H9 (cell line): ENCODE results near the gene MEFV. TPM values are rescaled to one million over a fixed set of nuclear protein-coding genes. Genes with fewer than 3 reads are reported as not detected.
A peak's percentile ranks its signal among the peaks of the same experiment; 100 is the strongest.

Experiments used
- DNase-seq: peaks from one replicate; pipeline ENCODE4 v3.0.0-alpha.2; 2017
- H2AFZ ChIP-seq: one replicate; pipeline ENCODE4 v1.6.1; 2013; ENCODE audit warnings: mild to moderate bottlenecking, low read length, control low read depth, moderate library complexity
- H2AK5ac ChIP-seq: 2 replicates; pipeline ENCODE4 v1.6.1; 2013; ENCODE audit warnings: low read length, control low read depth, mixed read lengths; ENCODE audit not compliant: insufficient read length
- H2BK120ac ChIP-seq: one replicate; pipeline ENCODE4 v1.6.1; 2013; ENCODE audit warnings: low read depth, mild to moderate bottlenecking, low read length, control low read depth, inconsistent platforms; ENCODE audit not compliant: poor library complexity, severe bottlenecking
- H2BK12ac ChIP-seq: 2 replicates; pipeline ENCODE4 v1.6.1; 2013; ENCODE audit warnings: low read length, control low read depth, mixed read lengths, low read depth; ENCODE audit not compliant: insufficient read length
- H2BK15ac ChIP-seq: 2 replicates; pipeline ENCODE4 v1.6.1; 2013; ENCODE audit warnings: low read depth, low read length, control low read depth
- H2BK20ac ChIP-seq: one replicate; pipeline ENCODE4 v1.6.1; 2013; ENCODE audit warnings: low read depth, mild to moderate bottlenecking, low read length, control low read depth, inconsistent platforms; ENCODE audit not compliant: poor library complexity, severe bottlenecking
- H2BK5ac ChIP-seq: 2 replicates; pipeline ENCODE4 v1.6.1; 2013; ENCODE audit warnings: low read length, control low read depth, mixed read lengths; ENCODE audit not compliant: insufficient read length
- H3K14ac ChIP-seq: 2 replicates; pipeline ENCODE4 v1.6.1; 2013; ENCODE audit warnings: low read length, control low read depth; ENCODE audit not compliant: insufficient read depth
- H3K18ac ChIP-seq: 2 replicates; pipeline ENCODE4 v1.6.1; 2013; ENCODE audit warnings: low read depth, mild to moderate bottlenecking, mixed read lengths, low read length, control low read depth; ENCODE audit not compliant: insufficient read length
- H3K23ac ChIP-seq: 2 replicates; pipeline ENCODE4 v1.6.1; 2013; ENCODE audit warnings: low read length, control low read depth, mixed read lengths, low read depth; ENCODE audit not compliant: insufficient read length
- H3K23me2 ChIP-seq: 2 replicates; pipeline ENCODE4 v1.6.1; 2013; ENCODE audit warnings: low read depth, mild to moderate bottlenecking, mixed read lengths, low read length, control low read depth; ENCODE audit not compliant: insufficient read length, poor library complexity, severe bottlenecking
- H3K27ac ChIP-seq: 2 replicates; pipeline ENCODE4 v1.5.1; 2013; ENCODE audit warnings: low read length, control low read depth, mixed read lengths, low read depth; ENCODE audit not compliant: insufficient read length
- H3K27me3 ChIP-seq: 2 replicates; pipeline ENCODE4 v1.6.1; 2013; ENCODE audit warnings: low read length, control low read depth, inconsistent platforms; ENCODE audit not compliant: insufficient read depth
- H3K4ac ChIP-seq: 2 replicates; pipeline ENCODE4 v1.6.1; 2013; ENCODE audit warnings: low read depth, mild to moderate bottlenecking, control low read depth, inconsistent platforms, low read length, moderate library complexity
- H3K4me1 ChIP-seq: 2 replicates; pipeline ENCODE4 v1.6.1; 2013; ENCODE audit warnings: low read length, control low read depth, inconsistent platforms; ENCODE audit not compliant: insufficient read depth
- H3K4me2 ChIP-seq: 2 replicates; pipeline ENCODE4 v1.6.1; 2013; ENCODE audit warnings: low read length, control low read depth, mixed read lengths; ENCODE audit not compliant: insufficient read length, insufficient read depth
- H3K56ac ChIP-seq: 2 replicates; pipeline ENCODE4 v1.6.1; 2013; ENCODE audit warnings: low read depth, mild to moderate bottlenecking, mixed read lengths, low read length, control low read depth; ENCODE audit not compliant: insufficient read length
- H3K79me1 ChIP-seq: 2 replicates; pipeline ENCODE4 v1.6.1; 2013; ENCODE audit warnings: low read depth, mild to moderate bottlenecking, moderate library complexity, low read length, control low read depth, inconsistent platforms; ENCODE audit not compliant: insufficient read depth, poor library complexity, severe bottlenecking
- H3K79me2 ChIP-seq: 2 replicates; pipeline ENCODE4 v1.6.1; 2013; ENCODE audit warnings: low read length, control low read depth, inconsistent platforms; ENCODE audit not compliant: insufficient read depth
- H3K9ac ChIP-seq: 2 replicates; pipeline ENCODE4 v1.6.1; 2013; ENCODE audit warnings: low read length, control low read depth, mixed read lengths; ENCODE audit not compliant: insufficient read length; ENCODE audit errors: extremely low read depth
- H3K9me3 ChIP-seq: one replicate; pipeline ENCODE4 v1.6.1; 2013; ENCODE audit warnings: low read depth, low read length, inconsistent platforms; ENCODE audit not compliant: control insufficient read depth
- H3T11ph ChIP-seq: one replicate; pipeline ENCODE4 v1.6.1; 2013; ENCODE audit warnings: mild to moderate bottlenecking, low read length, control low read depth, inconsistent platforms
- H4K20me1 ChIP-seq: one replicate; pipeline ENCODE4 v1.6.1; 2013; ENCODE audit not compliant: control insufficient read depth, insufficient read length, insufficient read depth
- H4K5ac ChIP-seq: 2 replicates; pipeline ENCODE4 v1.6.1; 2013; ENCODE audit warnings: low read depth, mild to moderate bottlenecking, mixed read lengths, low read length, control low read depth; ENCODE audit not compliant: insufficient read length
- H4K8ac ChIP-seq: replicated peaks from 2 replicates; pipeline ENCODE4 v1.6.1; 2013; ENCODE audit warnings: low read length, control low read depth, mixed read lengths, low read depth; ENCODE audit not compliant: insufficient read length
- H4K91ac ChIP-seq: 2 replicates; pipeline ENCODE4 v1.6.1; 2013; ENCODE audit warnings: low read depth, mild to moderate bottlenecking, moderate library complexity, mixed read lengths, low read length, control low read depth; ENCODE audit not compliant: insufficient read length
- H3K27ac Mint-ChIP-seq, 3 experiments: 2 replicates in 2 of 3; 3 replicates in 1 of 3; pipeline ENCODE4 v1.8.0; 2020 to 2021; ENCODE audit warnings: mixed read lengths in 3 of 3, mild to moderate bottlenecking in 1 of 3, moderate library complexity in 1 of 3
- H3K27me3 Mint-ChIP-seq: 2 replicates; pipeline ENCODE4 v1.8.0; 2021; ENCODE audit warnings: low read depth, mild to moderate bottlenecking, moderate library complexity, mixed read lengths
- H3K36me3 Mint-ChIP-seq, 3 experiments: 2 replicates in 2 of 3; 3 replicates in 1 of 3; pipeline ENCODE4 v1.8.0; 2020 to 2021; ENCODE audit warnings: low read depth in 3 of 3, mixed read lengths in 3 of 3; ENCODE audit not compliant: insufficient read depth in 1 of 3
- H3K4me1 Mint-ChIP-seq, 2 experiments: 2 replicates each; pipeline ENCODE4 v1.8.0; 2020; ENCODE audit warnings: mixed read lengths in 2 of 2
- H3K4me3 Mint-ChIP-seq, 2 experiments: 2 replicates in 1 of 2; 3 replicates in 1 of 2; pipeline ENCODE4 v1.8.0; 2020 to 2021; ENCODE audit warnings: mild to moderate bottlenecking in 2 of 2, mixed read lengths in 2 of 2, moderate library complexity in 1 of 2
- H3K9me3 Mint-ChIP-seq, 2 experiments: 2 replicates in 1 of 2; 3 replicates in 1 of 2; pipeline ENCODE4 v1.8.0; 2020; ENCODE audit warnings: mild to moderate bottlenecking in 2 of 2, mixed read lengths in 2 of 2, moderate library complexity in 1 of 2
- CTCF ChIP-seq: fragments of 200-600 bp; sonication (generic); conservative IDR thresholded peaks from 3 replicates; pipeline ENCODE4 v1.8.0; 2021; ENCODE audit warnings: antibody characterized with exemption, mild to moderate bottlenecking
- WGBS: extraction: QIAGEN DNeasy Blood & Tissue Kit; methylation state at CpG from one replicate; pipeline ENCODE4 v1.1.7; 2013; ENCODE audit warnings: missing lambda C conversion rate, low lambda C conversion rate, mixed read lengths; ENCODE audit not compliant: insufficient read length; ENCODE audit errors: extremely low coverage; 5-methylcytosine and 5-hydroxymethylcytosine counted together
- total RNA-seq: library from RNA; stranded (reverse); gene quantifications from 2 replicates; pipeline ENCODE4 v1.2.1, GENCODE V29; 2021

The MEFV gene
- total RNA-seq, 1 experiment from 2014 or later, result not detected

- peak within 1 kb of the TSS; percentile 34 for H3K4me2 ChIP-seq
- no peak within 1 kb of the TSS for H3K23ac ChIP-seq
- H4K20me1 ChIP-seq, result no peaks in the 10 kb centered on the region
- Mint-ChIP-seq H3K27ac (peak within 1 kb of the TSS in 1 of 3 experiments; percentile 87; a peak in 2 of 7 replicates), H3K4me3 (peak within 1 kb of the TSS; percentile 77 to 81), H3K36me3 (peaks cover 72 to 83% (median 79%) of the 10 kb centered on the region in 3 experiments), H3K4me1 (peaks cover 7% of the 10 kb centered on the region in 2 experiments; a peak in 1 of 4 replicates), H3K9me3 (peaks cover 77 to 86% of the 10 kb centered on the region in 2 experiments), H3K27me3 (peaks cover 15% of the 10 kb centered on the region)
- peak; percentile 92 for DNase-seq
- H3K9ac ChIP-seq, result peak within 1 kb of the TSS; percentile 62
- H4K5ac ChIP-seq, result no peak within 1 kb of the TSS
- no peak within 1 kb of the TSS for H2AK5ac ChIP-seq
- TF ChIP-seq CTCF, result 0 out of 3 replicates have a peak, but pooled peaks have one; percentile 10
- H3K79me1 ChIP-seq, result no peaks in the 10 kb centered on the region
- H3K14ac ChIP-seq, result peak within 1 kb of the TSS; percentile 97
- H3K27me3 ChIP-seq, result no peaks in the 10 kb centered on the region
- no peak within 1 kb of the TSS for H2AFZ ChIP-seq
- peaks cover 42% of the 10 kb centered on the region for H3K9me3 ChIP-seq
- 0 out of 2 replicates have a peak, but pooled peaks cover 4% of the 10 kb centered on the region for H3K4me1 ChIP-seq
- no peaks in the 10 kb centered on the region for H3K79me2 ChIP-seq
- H3K4ac ChIP-seq, result no peak within 1 kb of the TSS
- H2BK15ac ChIP-seq, result no peak within 1 kb of the TSS
- H3K23me2 ChIP-seq, result peaks cover 5% of the 10 kb centered on the region
- no peak within 1 kb of the TSS for H2BK12ac ChIP-seq
- H2BK20ac ChIP-seq, result no peak within 1 kb of the TSS
- WGBS, result no CpG with 5 or more reads among the region's 103 CpGs
- H3K56ac ChIP-seq, result no peak within 1 kb of the TSS
- H4K8ac ChIP-seq, result no peak within 1 kb of the TSS
- H2BK120ac ChIP-seq, result no peak within 1 kb of the TSS
- H3K27ac ChIP-seq, result no peak within 1 kb of the TSS
- no peak within 1 kb of the TSS for H4K91ac ChIP-seq
- H3T11ph ChIP-seq, result no peak within 1 kb of the TSS
- peak within 1 kb of the TSS; percentile 96 for H3K18ac ChIP-seq
- no peak within 1 kb of the TSS for H2BK5ac ChIP-seq
These were observed 49.0 kb upstream of the MEFV start, which contains the start of the genes TIGD7 and ZNF75A for GRCh38 chr16:3305109-3306068. Gene TIGD7, minus strand, starts transcription at chr16:3305430. Its CDS starts 4,816 bp downstream, at chr16:3300614. Gene ZNF75A, plus strand, starts transcription at chr16:3305497. Its CDS starts 2,932 bp downstream, at chr16:3308429.
